ENCODE data around the gene NOB1.

NOB1 gene

DNA sequence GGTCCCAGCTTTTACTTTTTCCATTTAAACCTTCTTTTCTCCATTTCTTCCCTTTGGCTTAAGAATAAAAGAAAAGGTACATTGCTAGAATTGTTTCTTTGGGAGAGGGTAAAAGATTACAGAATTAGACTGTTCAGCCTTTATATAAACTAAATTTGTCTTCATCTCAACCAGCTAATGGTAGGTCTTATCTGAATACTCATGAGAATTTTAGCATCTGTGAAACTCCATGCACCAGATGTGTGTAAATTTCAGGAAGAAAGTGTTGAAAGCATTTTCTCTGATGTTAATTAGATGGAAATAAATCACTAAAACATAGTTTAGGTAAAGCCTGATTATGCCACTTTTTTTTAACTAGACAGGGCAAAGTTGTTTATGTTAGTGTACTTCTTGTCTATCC is 53.3 kb downstream of the NOB1 start:
- H3K4me3 ChIP-seq (ENCODE audit: low read depth in 1 of 2, low read length in 2 of 2) = no peak overlapping the region
- H3K27ac ChIP-seq (ENCODE audit: low read length) = no peak overlapping the region
- H3K4me1 ChIP-seq (ENCODE audit: control insufficient read depth in 1 of 2, insufficient read depth in 2 of 2, low read length in 2 of 2) = no peaks in the 10 kb centered on the region
- peaks cover 0 to 4% of the 10 kb centered on the region in 2 donors for H3K36me3 ChIP-seq (ENCODE audit: control insufficient read depth in 1 of 2, insufficient read depth in 2 of 2, low read length in 2 of 2)
- no peaks in the 10 kb centered on the region for H3K27me3 ChIP-seq (ENCODE audit: low read depth, low read length)
- no peaks in the 10 kb centered on the region for H3K9me3 ChIP-seq (ENCODE audit: control insufficient read depth in 1 of 2, low read length in 2 of 2)

GRCh38 chr16:69699915-69700314 is 54.8 kb downstream of the NOB1 start:
- H3K27ac ChIP-seq (ENCODE audit: low read length) = no peak overlapping the region

DNA sequence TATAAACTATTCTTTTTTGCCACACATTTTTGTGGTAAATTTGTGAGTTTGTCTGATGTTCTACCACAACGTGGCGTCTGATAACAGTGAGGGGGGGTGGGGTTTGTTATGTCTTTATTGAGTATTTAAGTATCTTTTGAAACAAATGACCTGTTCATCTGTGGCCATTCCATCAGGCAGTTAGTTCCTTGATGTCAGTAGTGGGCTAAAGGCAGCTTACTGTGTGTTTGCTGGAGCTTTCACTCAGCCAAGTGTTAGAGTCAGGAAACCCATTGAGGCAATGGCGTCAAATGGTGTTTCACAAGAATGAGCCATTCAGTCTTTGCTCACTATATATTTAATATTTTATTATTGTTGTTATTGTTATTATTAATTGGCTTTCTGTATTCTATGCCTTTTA is 56.3 kb downstream of the NOB1 start:
- H3K4me1 ChIP-seq (ENCODE audit: control insufficient read depth in 1 of 2, insufficient read depth in 2 of 2, low read length in 2 of 2) = no peaks in the 10 kb centered on the region
- no peaks in the 10 kb centered on the region for H3K27me3 ChIP-seq (ENCODE audit: low read depth, low read length)
- peaks cover 26 to 30% of the 10 kb centered on the region in 2 donors for H3K36me3 ChIP-seq (ENCODE audit: control insufficient read depth in 1 of 2, insufficient read depth in 2 of 2, low read length in 2 of 2)
- no peaks in the 10 kb centered on the region for H3K9me3 ChIP-seq (ENCODE audit: control insufficient read depth in 1 of 2, low read length in 2 of 2)
- no peak overlapping the region for H3K4me3 ChIP-seq (ENCODE audit: low read depth in 1 of 2, low read length in 2 of 2)
- H3K27ac ChIP-seq (ENCODE audit: low read length) = no peak overlapping the region

More at GRCh38 chr16:69699915-69700314, 54.8 kb downstream of the NOB1 start:
- Histone ChIP-seq H3K4me1 (ENCODE audit: control insufficient read depth in 1 of 2, insufficient read depth in 2 of 2, low read length in 2 of 2) (no peaks in the 10 kb centered on the region), H3K4me3 (ENCODE audit: low read depth in 1 of 2, low read length in 2 of 2) (no peak overlapping the region), H3K9me3 (ENCODE audit: control insufficient read depth in 1 of 2, low read length in 2 of 2) (no peaks in the 10 kb centered on the region), H3K27me3 (ENCODE audit: low read depth, low read length) (no peaks in the 10 kb centered on the region), H3K36me3 (ENCODE audit: control insufficient read depth in 1 of 2, insufficient read depth in 2 of 2, low read length in 2 of 2) (peaks cover 15 to 17% of the 10 kb centered on the region in 2 donors)

GRCh38 chr16:69693916-69694315 is 60.8 kb downstream of the NOB1 start:
- no peaks in the 10 kb centered on the region for H3K4me1 ChIP-seq (ENCODE audit: control insufficient read depth in 1 of 2, insufficient read depth in 2 of 2, low read length in 2 of 2)
- no peak overlapping the region for H3K4me3 ChIP-seq (ENCODE audit: low read depth in 1 of 2, low read length in 2 of 2)
- no peaks in the 10 kb centered on the region for H3K27me3 ChIP-seq (ENCODE audit: low read depth, low read length)
- peaks cover 47 to 48% of the 10 kb centered on the region in 2 donors for H3K36me3 ChIP-seq (ENCODE audit: control insufficient read depth in 1 of 2, insufficient read depth in 2 of 2, low read length in 2 of 2)
- H3K27ac ChIP-seq (ENCODE audit: low read length) = no peak overlapping the region
- H3K9me3 ChIP-seq (ENCODE audit: control insufficient read depth in 1 of 2, low read length in 2 of 2) = no peaks in the 10 kb centered on the region

GRCh38 chr16:69691980-69692911 is 62.5 kb downstream of the NOB1 start:
- Histone ChIP-seq H3K9me3 (ENCODE audit: control insufficient read depth in 1 of 2, low read length in 2 of 2) (no peaks in the 10 kb centered on the region), H3K27ac (ENCODE audit: low read length) (no peak overlapping the region), H3K36me3 (ENCODE audit: control insufficient read depth in 1 of 2, insufficient read depth in 2 of 2, low read length in 2 of 2) (peaks cover 47 to 52% of the 10 kb centered on the region in 2 donors), H3K4me3 (ENCODE audit: low read depth in 1 of 2, low read length in 2 of 2) (no peak overlapping the region), H3K27me3 (ENCODE audit: low read depth, low read length) (no peaks in the 10 kb centered on the region), H3K4me1 (ENCODE audit: control insufficient read depth in 1 of 2, insufficient read depth in 2 of 2, low read length in 2 of 2) (no peaks in the 10 kb centered on the region)
